Keratinocyte (primary cell): ENCODE data around the gene DLGAP1. TPM values are rescaled to one million over a fixed set of nuclear protein-coding genes. Genes with fewer than 3 reads are reported as not detected.

Experiments used
- DNase-seq: peaks from one replicate; pipeline ENCODE4 v3.0.0-alpha.2; 2011; ENCODE audit warnings: low read depth, missing footprints, low spot score
- FAIRE-seq: peaks from 2 replicates; lab custom pipeline; 2011; peaks lifted over from hg19 to GRCh38; lab: Jason Lieb, UNC
- H2AFZ ChIP-seq: 2 replicates; pipeline ENCODE4 v1.6.0; 2012; ENCODE audit warnings: low read length, control low read depth, inconsistent platforms; ENCODE audit not compliant: control insufficient read depth
- H3K27ac ChIP-seq: 2 replicates; pipeline ENCODE4 v1.5.1; 2011; ENCODE audit warnings: low read length; ENCODE audit not compliant: control insufficient read depth, insufficient read depth
- H3K27me3 ChIP-seq: 3 replicates; pipeline ENCODE4 v1.6.0; 2011; ENCODE audit warnings: low read length; ENCODE audit not compliant: control insufficient read depth, insufficient read depth; ENCODE audit errors: extremely low read depth
- H3K36me3 ChIP-seq, 2 experiments: 2 replicates in 1 of 2; 3 replicates in 1 of 2; pipeline ENCODE4 v1.5.1; 2011; ENCODE audit warnings: low read length in 2 of 2, mild to moderate bottlenecking in 1 of 2; ENCODE audit not compliant: control insufficient read depth in 2 of 2, insufficient read depth in 2 of 2; ENCODE audit errors: extremely low read depth in 1 of 2
- H3K4me1 ChIP-seq: 3 replicates; pipeline ENCODE4 v1.5.1; 2011; ENCODE audit warnings: low read length; ENCODE audit not compliant: control insufficient read depth, insufficient read depth; ENCODE audit errors: extremely low read depth
- H3K4me2 ChIP-seq: 3 replicates; pipeline ENCODE4 v1.6.0; 2011; ENCODE audit warnings: low read depth, low read length; ENCODE audit not compliant: control insufficient read depth, insufficient read depth; ENCODE audit errors: extremely low read depth
- H3K4me3 ChIP-seq, 3 experiments: fragments of 200-600 bp in 1 of 3; sonication (generic) in 1 of 3; 2 replicates in 2 of 3; 3 replicates in 1 of 3; pipeline ENCODE4 v1.5.1; 2011 to 2016; ENCODE audit warnings: low read length in 3 of 3, mild to moderate bottlenecking in 3 of 3, control low read depth in 2 of 3, inconsistent platforms in 1 of 3, low read depth in 1 of 3, mixed read lengths in 1 of 3, mixed run types in 1 of 3, moderate library complexity in 1 of 3; ENCODE audit not compliant: control insufficient read depth in 2 of 3, insufficient read depth in 2 of 3; ENCODE audit errors: extremely low read depth in 1 of 3
- H3K79me2 ChIP-seq: 2 replicates; pipeline ENCODE4 v1.6.0; 2012; ENCODE audit warnings: low read length; ENCODE audit not compliant: control insufficient read depth, insufficient read depth
- H3K9ac ChIP-seq: 3 replicates; pipeline ENCODE4 v1.6.0; 2011; ENCODE audit warnings: low read length; ENCODE audit not compliant: control insufficient read depth, insufficient read depth; ENCODE audit errors: extremely low read depth
- H3K9me1 ChIP-seq: 3 replicates; pipeline ENCODE4 v1.6.0; 2011; ENCODE audit warnings: low read length; ENCODE audit not compliant: control insufficient read depth, insufficient read depth; ENCODE audit errors: extremely low read depth
- H3K9me3 ChIP-seq: 2 replicates; pipeline ENCODE4 v1.5.1; 2012; ENCODE audit warnings: low read depth, low read length; ENCODE audit not compliant: control insufficient read depth
- H4K20me1 ChIP-seq: 3 replicates; pipeline ENCODE4 v1.6.0; 2011; ENCODE audit warnings: low read length; ENCODE audit not compliant: control insufficient read depth, insufficient read depth; ENCODE audit errors: extremely low read depth
- CTCF ChIP-seq, 3 experiments: IDR thresholded peaks in 1 of 3; conservative IDR thresholded peaks in 1 of 3; optimal IDR thresholded peaks in 1 of 3; 2 replicates in 2 of 3; 3 replicates in 1 of 3; pipeline versions ENCODE3 to v1.5.1; 2011; ENCODE audit warnings: low read length in 3 of 3, mild to moderate bottlenecking in 3 of 3, moderate library complexity in 2 of 3, control low read depth in 1 of 3, inconsistent platforms in 1 of 3; ENCODE audit not compliant: insufficient read depth in 2 of 3; ENCODE audit errors: extremely low read depth in 1 of 3
- EZH2 ChIP-seq: IDR thresholded peaks from one replicate; pipeline ENCODE4 v1.6.1; 2012; ENCODE audit warnings: inconsistent platforms, mild to moderate bottlenecking, low read length, moderate library complexity
- dilution Hi-C: fragments of 300-500 bp; cut with MboI; formaldehyde crosslinking; loops from one replicate; pipeline ENCODE4 v1.7.0; 2020; ENCODE audit warnings: low sequenced_read_pairs; ENCODE audit not compliant: extremely low pct_ligation_motif_present
- polyA plus RNA-seq, 5 experiments: library from polyadenylated mRNA; depleted of rRNA in 3 of 5; stranded (reverse) in 3 of 5; stranded (forward) in 1 of 5; unstranded in 1 of 5; fragments of >200 nt; gene quantifications; 1 replicate in 1 of 5; 2 replicates in 3 of 5; 3 replicates in 1 of 5; pipeline versions ENCODE4 v1.2.1 to v1.2.3, GENCODE V29; 2011 to 2012; ENCODE audit warnings: missing spikeins in 2 of 5, low read depth in 1 of 5, low replicate concordance in 1 of 5

The DLGAP1 gene
- polyA plus RNA-seq, 1 donor (not counting 4 experiments of a cell fraction or from before 2014, with no cell fraction given): not detected

DNA sequence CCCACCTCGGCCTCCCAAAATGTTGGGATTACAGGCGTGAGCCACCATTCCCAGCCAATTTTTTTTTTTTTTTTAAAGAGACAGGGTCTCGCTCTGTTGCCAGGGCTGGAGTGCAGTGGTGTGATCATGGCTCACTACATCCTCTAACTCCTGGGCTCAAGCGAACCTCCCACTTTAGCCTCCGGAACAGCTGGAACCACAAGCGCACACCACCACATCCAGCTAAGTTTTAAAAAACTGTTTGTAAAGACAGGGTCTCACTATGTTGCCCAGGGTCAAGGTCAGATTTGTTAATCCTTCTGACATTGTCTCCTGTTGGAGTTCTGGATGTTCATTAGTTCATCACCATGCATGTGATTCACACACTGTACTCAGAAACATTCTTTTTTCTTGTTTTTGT is 855.2 kb downstream of the DLGAP1 start:
- TF ChIP-seq CTCF (optimal IDR thresholded peaks at IDR 0.05 in 1 of 3, IDR thresholded peaks at IDR 0.05 in 1 of 3, conservative IDR thresholded peaks at IDR 0.05 in 1 of 3; ENCODE audit: extremely low read depth in 1 of 3, insufficient read depth in 2 of 3, low read length in 3 of 3) (no peak), EZH2 (no peak)
- dilution Hi-C loops: no loop called here
- no peak for FAIRE-seq
- DNase-seq: no peak
- H3K4me1 ChIP-seq: peaks cover 43% of the 10 kb centered on the region
- no peak overlapping the region for H2AFZ ChIP-seq
- no peaks in the 10 kb centered on the region for H3K9me3 ChIP-seq
- no peak overlapping the region for H3K4me2 ChIP-seq
- H3K36me3 ChIP-seq: peaks cover 3 to 4% of the 10 kb centered on the region in 2 experiments
- no peak overlapping the region for H3K9ac ChIP-seq
- H3K27me3 ChIP-seq: no peaks in the 10 kb centered on the region
- no peaks in the 10 kb centered on the region for H4K20me1 ChIP-seq
- H3K27ac ChIP-seq: no peak overlapping the region
- no peaks in the 10 kb centered on the region for H3K9me1 ChIP-seq
- no peak overlapping the region for H3K4me3 ChIP-seq
- H3K79me2 ChIP-seq: peaks cover 5% of the 10 kb centered on the region

DNA sequence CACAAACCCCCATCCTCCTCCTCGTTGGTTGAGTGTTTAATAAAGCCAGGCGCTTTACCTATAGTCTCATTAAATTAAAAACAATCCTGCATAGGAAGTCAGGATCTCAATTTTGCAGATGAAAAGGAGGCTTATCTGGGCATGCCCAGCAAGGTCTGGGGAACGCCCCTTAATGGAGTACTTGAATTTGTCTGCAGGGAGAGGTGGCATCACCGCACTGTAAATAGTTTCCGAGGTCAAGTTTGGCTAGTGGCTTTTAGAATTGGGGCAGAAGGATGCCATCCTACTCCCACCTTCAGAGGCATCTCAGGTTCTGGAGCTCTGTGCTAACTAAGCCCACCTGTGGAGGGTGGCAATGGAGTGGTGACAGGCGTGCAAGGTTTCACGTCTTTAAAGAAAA is 855.9 kb downstream of the DLGAP1 start:
- peaks cover 40% of the 10 kb centered on the region for H3K4me1 ChIP-seq
- H4K20me1 ChIP-seq: no peaks in the 10 kb centered on the region
- no peak overlapping the region for H3K27ac ChIP-seq
- no peak overlapping the region for H2AFZ ChIP-seq
- no peak for DNase-seq
- no peaks in the 10 kb centered on the region for H3K9me1 ChIP-seq
- H3K27me3 ChIP-seq: no peaks in the 10 kb centered on the region
- H3K36me3 ChIP-seq: peaks cover 3 to 4% of the 10 kb centered on the region in 2 experiments
- TF ChIP-seq EZH2 (no peak), CTCF (optimal IDR thresholded peaks at IDR 0.05 in 1 of 3, IDR thresholded peaks at IDR 0.05 in 1 of 3, conservative IDR thresholded peaks at IDR 0.05 in 1 of 3; ENCODE audit: extremely low read depth in 1 of 3, insufficient read depth in 2 of 3, low read length in 3 of 3) (no peak)
- no peak overlapping the region for H3K9ac ChIP-seq
- dilution Hi-C loops: no loop called here
- no peak overlapping the region for H3K4me3 ChIP-seq
- peaks cover 5% of the 10 kb centered on the region for H3K79me2 ChIP-seq
- no peak for FAIRE-seq
- no peak overlapping the region for H3K4me2 ChIP-seq
- H3K9me3 ChIP-seq: no peaks in the 10 kb centered on the region
